Activated CD4-positive, alpha-beta memory T cell treated with anti-CD3 and anti-CD28 coated beads for 36 hours (primary cell): ENCODE results near the gene PPME1. TPM values are rescaled to one million over a fixed set of nuclear protein-coding genes. Genes with fewer than 3 reads are reported as not detected.

Experiments
- CTCF ChIA-PET: fragments of 350-600 bp; sonication (Branson Sonifier 250); formaldehyde crosslinking; loops from one replicate; lab custom pipeline; 2021; ENCODE audit warnings: antibody characterized with exemption, inconsistent platforms; lab: Charles Lee
- POLR2A ChIA-PET: fragments of 350-600 bp; sonication (Branson Sonifier 250); formaldehyde crosslinking; loops from one replicate; lab custom pipeline; 2021; ENCODE audit warnings: antibody characterized with exemption; lab: Charles Lee
- DNase-seq: peaks from one replicate; pipeline ENCODE4 v3.0.0-alpha.2; 2020
- H3K27ac Mint-ChIP-seq: one replicate; pipeline ENCODE4 v1.8.0; 2021; ENCODE audit warnings: mixed read lengths
- H3K27me3 Mint-ChIP-seq: one replicate; pipeline ENCODE4 v1.8.0; 2021; ENCODE audit warnings: mixed read lengths
- H3K36me3 Mint-ChIP-seq: one replicate; pipeline ENCODE4 v1.8.0; 2021; ENCODE audit warnings: mixed read lengths
- H3K4me1 Mint-ChIP-seq: one replicate; pipeline ENCODE4 v1.8.0; 2021; ENCODE audit warnings: low read depth, mixed read lengths
- H3K4me3 Mint-ChIP-seq: one replicate; pipeline ENCODE4 v1.8.0; 2021; ENCODE audit warnings: mild to moderate bottlenecking, mixed read lengths
- H3K9me3 Mint-ChIP-seq: one replicate; pipeline ENCODE4 v1.8.0; 2021; ENCODE audit warnings: mixed read lengths
- intact Hi-C: fragments of 100-400 bp; cut with micrococcal nuclease; formaldehyde crosslinking; loops from one replicate; pipeline ENCODE4 v1.15.1; 2023
- total RNA-seq, 2 experiments: library from RNA; stranded (reverse); gene quantifications; one replicate each; pipeline ENCODE4 v1.2.3, GENCODE V29; 2021

The PPME1 gene
- total RNA-seq, 2 experiments from 2014 or later: 37.9 to 38.5 TPM

GRCh38 chr11:74238243-74238642 is 67.2 kb downstream of the PPME1 start:
- H3K4me3 Mint-ChIP-seq: no peak overlapping the region
- DNase-seq: no peak
- intact Hi-C loops: no loop called here
- ChIA-PET POLR2A (no interaction called here), CTCF (interaction anchor here (1.9 kb wide), 1 partner anchor 18 kb away, joined by 6 read pairs; no protein-coding TSS in a partner anchor)
- H3K9me3 Mint-ChIP-seq: no peaks in the 10 kb centered on the region
- H3K27me3 Mint-ChIP-seq: no peaks in the 10 kb centered on the region
- no peak overlapping the region for H3K27ac Mint-ChIP-seq
- H3K36me3 Mint-ChIP-seq: peaks cover 27% of the 10 kb centered on the region
- peaks cover under 1% of the 10 kb centered on the region for H3K4me1 Mint-ChIP-seq

GRCh38 chr11:74248469-74248868 is 77.4 kb downstream of the PPME1 start:
- Mint-ChIP-seq H3K36me3 (peaks cover 25% of the 10 kb centered on the region), H3K27ac (no peak overlapping the region), H3K4me1 (no peaks in the 10 kb centered on the region), H3K27me3 (no peaks in the 10 kb centered on the region), H3K4me3 (no peak overlapping the region), H3K9me3 (no peaks in the 10 kb centered on the region)
- intact Hi-C loops: no loop called here
- POLR2A ChIA-PET: no interaction called here
- DNase-seq: no peak
- CTCF ChIA-PET: no interaction called here

GRCh38 chr11:74249496-74249895 is 78.4 kb downstream of the PPME1 start:
- no peaks in the 10 kb centered on the region for H3K4me1 Mint-ChIP-seq
- no peak for DNase-seq
- intact Hi-C loops: no loop called here
- no peaks in the 10 kb centered on the region for H3K9me3 Mint-ChIP-seq
- ChIA-PET POLR2A (no interaction called here), CTCF (no interaction called here)
- H3K4me3 Mint-ChIP-seq: no peak overlapping the region
- H3K27ac Mint-ChIP-seq: no peak overlapping the region
- no peaks in the 10 kb centered on the region for H3K27me3 Mint-ChIP-seq
- peaks cover 28% of the 10 kb centered on the region for H3K36me3 Mint-ChIP-seq

GRCh38 chr11:74253361-74253760 is 82.3 kb downstream of the PPME1 start:
- H3K27ac Mint-ChIP-seq: no peak overlapping the region
- H3K4me1 Mint-ChIP-seq: peaks cover 5% of the 10 kb centered on the region
- POLR2A ChIA-PET: no interaction called here
- H3K36me3 Mint-ChIP-seq: peaks cover 16% of the 10 kb centered on the region
- H3K9me3 Mint-ChIP-seq: no peaks in the 10 kb centered on the region
- no peaks in the 10 kb centered on the region for H3K27me3 Mint-ChIP-seq
- no peak overlapping the region for H3K4me3 Mint-ChIP-seq
- CTCF ChIA-PET: interaction anchor here (5.4 to 5.8 kb wide), 2 partner anchors 67 to 197 kb away, joined by 86 to 95 read pairs; no protein-coding TSS in a partner anchor
- DNase-seq: no peak
- intact Hi-C loops: loop anchor here (10.0 kb wide), 1 partner anchor 289 kb away; no protein-coding TSS in a partner anchor

- peaks cover 5% of the 10 kb centered on the region for H3K4me1 Mint-ChIP-seq
- CTCF ChIA-PET: interaction anchor here (0.6 to 5.8 kb wide), 50 partner anchors 9 to 580 kb away, joined by 3 to 95 read pairs (median 4); partner anchors contain the start of genes C2CD3, KCNE3, LIPT2 and PPME1
- POLR2A ChIA-PET: no interaction called here
- intact Hi-C loops: loop anchor here (1.0 to 10.0 kb wide), 4 partner anchors 36 to 291 kb away; no protein-coding TSS in a partner anchor
- no peaks in the 10 kb centered on the region for H3K9me3 Mint-ChIP-seq
- DNase-seq: peak; percentile 66
- H3K27me3 Mint-ChIP-seq: no peaks in the 10 kb centered on the region
- no peak overlapping the region for H3K27ac Mint-ChIP-seq
- H3K4me3 Mint-ChIP-seq: no peak overlapping the region
- peaks cover 15% of the 10 kb centered on the region for H3K36me3 Mint-ChIP-seq
Observed at GRCh38 chr11:74255741-74256375, 84.8 kb downstream of the PPME1 start.

DNA sequence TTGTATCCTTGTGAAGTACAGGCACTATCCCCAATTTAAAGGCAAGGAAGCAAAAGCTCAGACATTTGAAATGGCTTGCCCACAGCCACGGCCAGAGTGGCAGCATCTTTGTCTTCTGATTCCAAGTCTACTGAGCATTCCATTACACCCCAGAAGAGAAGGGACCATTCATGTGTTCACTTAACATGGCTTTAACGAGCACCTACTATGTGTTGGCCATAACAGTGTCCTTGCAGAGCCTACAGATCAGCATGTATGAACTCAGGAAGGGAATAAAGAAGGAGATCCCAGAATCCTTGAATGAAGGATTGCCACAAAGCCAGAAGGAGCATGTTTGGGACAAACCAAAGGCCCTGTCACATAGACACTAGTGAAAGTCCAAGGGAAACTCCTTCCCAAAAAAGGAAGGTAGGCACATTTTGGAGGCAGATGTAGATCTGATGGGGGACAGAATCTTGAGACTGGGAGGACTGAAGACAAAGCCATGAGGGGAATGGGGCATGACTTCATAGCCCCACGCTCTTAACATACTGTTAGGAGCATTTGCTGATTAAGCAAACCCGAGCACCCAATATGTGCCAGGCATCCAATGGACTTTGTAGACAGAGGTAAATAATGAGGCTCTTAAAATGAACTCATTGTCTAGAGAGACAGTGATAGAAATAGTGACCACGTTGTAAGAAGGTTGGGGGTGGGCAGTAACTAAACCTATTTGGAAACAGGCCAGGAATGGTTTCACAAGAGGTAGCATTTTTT is 85.5 kb downstream of the PPME1 start:
- Mint-ChIP-seq H3K36me3 (peaks cover 15% of the 10 kb centered on the region), H3K9me3 (no peaks in the 10 kb centered on the region), H3K27me3 (no peaks in the 10 kb centered on the region), H3K4me3 (no peak overlapping the region), H3K4me1 (peaks cover 5% of the 10 kb centered on the region), H3K27ac (no peak overlapping the region)
- ChIA-PET CTCF (interaction anchor here (0.8 to 5.8 kb wide), 36 partner anchors 9 to 580 kb away, joined by 3 to 95 read pairs (median 4); partner anchors contain the start of genes C2CD3, KCNE3, LIPT2 and PPME1), POLR2A (no interaction called here)
- intact Hi-C loops: loop anchor here (1.0 to 10.0 kb wide), 4 partner anchors 36 to 292 kb away; no protein-coding TSS in a partner anchor
- DNase-seq: no peak

GRCh38 chr11:74257959-74258553 is 87.0 kb downstream of the PPME1 start:
- no peak overlapping the region for H3K4me3 Mint-ChIP-seq
- H3K27me3 Mint-ChIP-seq: peaks cover 3% of the 10 kb centered on the region
- H3K9me3 Mint-ChIP-seq: no peaks in the 10 kb centered on the region
- intact Hi-C loops: loop anchor here (2.0 to 10.0 kb wide), 3 partner anchors 34 to 293 kb away; no protein-coding TSS in a partner anchor
- CTCF ChIA-PET: interaction anchor here (0.6 to 2.9 kb wide), 3 partner anchors 63 to 237 kb away, joined by 3 to 14 read pairs (median 5); no protein-coding TSS in a partner anchor
- no peak for DNase-seq
- H3K36me3 Mint-ChIP-seq: peaks cover 15% of the 10 kb centered on the region
- POLR2A ChIA-PET: no interaction called here
- peaks cover 5% of the 10 kb centered on the region for H3K4me1 Mint-ChIP-seq
- no peak overlapping the region for H3K27ac Mint-ChIP-seq

- Mint-ChIP-seq H3K9me3 (no peaks in the 10 kb centered on the region), H3K27ac (no peak overlapping the region), H3K4me3 (no peak overlapping the region), H3K36me3 (no peaks in the 10 kb centered on the region), H3K4me1 (no peaks in the 10 kb centered on the region), H3K27me3 (peaks cover 3% of the 10 kb centered on the region)
- ChIA-PET POLR2A (no interaction called here), CTCF (no interaction called here)
- intact Hi-C loops: no loop called here
- DNase-seq: no peak
Observed at GRCh38 chr11:74262725-74263124, 91.6 kb downstream of the PPME1 start.

- peaks cover 12% of the 10 kb centered on the region for H3K4me1 Mint-ChIP-seq
- no peak for DNase-seq
- H3K27ac Mint-ChIP-seq: no peak overlapping the region
- no peak overlapping the region for H3K4me3 Mint-ChIP-seq
- no peaks in the 10 kb centered on the region for H3K9me3 Mint-ChIP-seq
- POLR2A ChIA-PET: no interaction called here
- no peaks in the 10 kb centered on the region for H3K36me3 Mint-ChIP-seq
- H3K27me3 Mint-ChIP-seq: peaks cover 3% of the 10 kb centered on the region
- CTCF ChIA-PET: interaction anchor here (1.6 kb wide), 1 partner anchor 9 kb away, joined by 7 read pairs; no protein-coding TSS in a partner anchor
- intact Hi-C loops: no loop called here
Observed at GRCh38 chr11:74265256-74265655, 94.2 kb downstream of the PPME1 start.

DNA sequence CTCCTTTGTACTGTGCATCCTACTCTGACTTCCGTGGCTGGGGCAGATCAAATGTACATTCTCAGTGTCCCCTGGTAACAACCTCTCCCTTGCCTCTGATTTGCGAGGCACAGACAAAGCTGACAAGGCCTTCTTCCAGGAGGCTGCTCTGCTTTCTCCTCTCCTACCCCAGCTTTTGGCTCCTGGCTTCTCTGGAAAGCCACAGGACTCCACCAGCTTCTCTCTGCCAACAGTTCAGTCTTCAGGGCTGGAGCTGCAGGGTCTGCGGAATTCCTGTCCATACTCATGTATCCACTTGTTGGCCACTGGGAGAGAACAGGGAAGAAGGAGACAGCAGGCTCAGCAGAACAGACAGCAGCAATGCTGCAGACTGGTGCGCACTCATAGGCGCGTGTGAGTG is 95.9 kb downstream of the PPME1 start:
- no peaks in the 10 kb centered on the region for H3K36me3 Mint-ChIP-seq
- no peak overlapping the region for H3K27ac Mint-ChIP-seq
- intact Hi-C loops: no loop called here
- peaks cover 12% of the 10 kb centered on the region for H3K4me1 Mint-ChIP-seq
- ChIA-PET POLR2A (no interaction called here), CTCF (interaction anchor here (1.3 to 1.6 kb wide), 2 partner anchors 11 to 54 kb away, joined by 4 to 5 read pairs; no protein-coding TSS in a partner anchor)
- H3K27me3 Mint-ChIP-seq: peaks cover 3% of the 10 kb centered on the region
- no peak overlapping the region for H3K4me3 Mint-ChIP-seq
- no peak for DNase-seq
- no peaks in the 10 kb centered on the region for H3K9me3 Mint-ChIP-seq

GRCh38 chr11:74268456-74268855 is 97.4 kb downstream of the PPME1 start:
- ChIA-PET POLR2A (no interaction called here), CTCF (interaction anchor here (1.3 to 1.6 kb wide), 2 partner anchors 13 to 181 kb away, joined by 4 to 5 read pairs; no protein-coding TSS in a partner anchor)
- no peaks in the 10 kb centered on the region for H3K9me3 Mint-ChIP-seq
- intact Hi-C loops: no loop called here
- H3K4me3 Mint-ChIP-seq: no peak overlapping the region
- no peak overlapping the region for H3K27ac Mint-ChIP-seq
- no peak for DNase-seq
- H3K27me3 Mint-ChIP-seq: peaks cover 2% of the 10 kb centered on the region
- peaks cover 12% of the 10 kb centered on the region for H3K4me1 Mint-ChIP-seq
- H3K36me3 Mint-ChIP-seq: no peaks in the 10 kb centered on the region
